HepG2 (cell line): ENCODE data around the gene TFCP2L1. TPM values are rescaled to one million over a fixed set of nuclear protein-coding genes. Genes with fewer than 3 reads are reported as not detected.
A peak's percentile ranks its signal among the peaks of the same experiment; 100 is the strongest.

Experiments
- ATAC-seq: fragments of 200-7000 bp; cut with Tn5 transposase; 3 replicates; pipeline ENCODE4 v1.9.1; 2020; ENCODE audit warnings: mild to moderate bottlenecking, moderate library complexity
- BruUV-seq: library from RNA; stranded (reverse); fragments of 400-500 nt; replicated peaks from 2 replicates; lab custom pipeline; 2021; lab: Mats Ljungman, UMichigan
- CTCF ChIA-PET: fragments of 300-600 bp; formaldehyde crosslinking; extraction: SDS; loops from one replicate; lab custom pipeline; 2021; ENCODE audit warnings: low total read pairs, inconsistent platforms, low intra/inter-chr PET ratio; lab: Yijun Ruan, JAX
- POLR2A ChIA-PET: fragments of 350-600 bp; sonication (Branson Sonifier 250); formaldehyde crosslinking; loops from one replicate; lab custom pipeline; 2020; ENCODE audit warnings: antibody characterized with exemption, inconsistent platforms; lab: Yijun Ruan, JAX
- DNase-seq: peaks from one replicate; pipeline ENCODE4 v3.0.0-alpha.2; 2015; ENCODE audit warnings: low spot score
- FAIRE-seq: peaks from 3 replicates; lab custom pipeline; 2011; peaks lifted over from hg19 to GRCh38; lab: Jason Lieb, UNC
- H2AFZ ChIP-seq: one replicate; pipeline ENCODE4 v1.6.1; 2011; ENCODE audit warnings: low read length, inconsistent platforms
- H3K27ac ChIP-seq: fragments of 300-600 bp; 3 replicates; pipeline ENCODE4 v1.8.0; 2011; ENCODE audit warnings: mixed run types, mild to moderate bottlenecking, mixed read lengths, low read length, inconsistent platforms; ENCODE audit not compliant: insufficient read depth; ENCODE audit errors: extremely low read length
- H3K27me3 ChIP-seq, 2 experiments: fragments of 200-600 bp in 1 of 2; 2 replicates in 1 of 2; 3 replicates in 1 of 2; pipeline versions ENCODE4 v1.6.0 to v1.8.0; 2011; ENCODE audit warnings: low read length in 2 of 2, mild to moderate bottlenecking in 2 of 2, moderate library complexity in 2 of 2, inconsistent platforms in 1 of 2; ENCODE audit not compliant: insufficient read depth in 2 of 2, control insufficient read depth in 1 of 2
- H3K36me3 ChIP-seq, 2 experiments: fragments of 200-600 bp in 1 of 2; replicated peaks in 1 of 2; 2 replicates in 1 of 2; 3 replicates in 1 of 2; pipeline versions ENCODE4 v1.5.1 to v1.8.0; 2011; ENCODE audit warnings: low read length in 2 of 2, inconsistent platforms in 1 of 2; ENCODE audit not compliant: insufficient read depth in 2 of 2, control insufficient read depth in 1 of 2
- H3K4me1 ChIP-seq: 2 replicates; pipeline ENCODE4 v1.5.1; 2012; ENCODE audit warnings: low read length, inconsistent platforms; ENCODE audit not compliant: insufficient read depth
- H3K4me2 ChIP-seq: 2 replicates; pipeline ENCODE4 v1.6.0; 2011; ENCODE audit warnings: low read depth, low read length, inconsistent platforms
- H3K4me3 ChIP-seq, 3 experiments: fragments of 200-600 bp in 1 of 3; sonication (generic), shearing (Covaris generic) in 1 of 3; replicated peaks in 1 of 3; 2 replicates each; pipeline ENCODE4 v1.5.1; 2011 to 2016; ENCODE audit warnings: low read length in 3 of 3, inconsistent platforms in 2 of 3, low read depth in 2 of 3, mild to moderate bottlenecking in 2 of 3, control low read depth in 1 of 3, mixed read lengths in 1 of 3; ENCODE audit not compliant: insufficient read depth in 1 of 3
- H3K79me2 ChIP-seq: one replicate; pipeline ENCODE4 v1.6.1; 2011; ENCODE audit warnings: low read length, inconsistent platforms; ENCODE audit not compliant: insufficient read depth
- H3K9ac ChIP-seq: 2 replicates; pipeline ENCODE4 v1.6.0; 2011; ENCODE audit warnings: mild to moderate bottlenecking, low read depth, low read length, inconsistent platforms; ENCODE audit not compliant: insufficient read depth
- H3K9me3 ChIP-seq: 2 replicates; pipeline ENCODE4 v1.5.1; 2012; ENCODE audit warnings: mild to moderate bottlenecking, low read length
- H4K20me1 ChIP-seq: 2 replicates; pipeline ENCODE4 v1.6.0; 2011; ENCODE audit warnings: inconsistent platforms, mild to moderate bottlenecking, low read length, moderate library complexity; ENCODE audit not compliant: insufficient read depth
- ARID3A ChIP-seq: IDR thresholded peaks from 2 replicates; pipeline ENCODE4 v1.6.1; 2012; ENCODE audit warnings: low read depth, low read length, improper control_type of control experiment
- E2F1 ChIP-seq: sonication (generic); formaldehyde crosslinking; IDR thresholded peaks from 2 replicates; pipeline ENCODE4 v1.5.0; 2020; ENCODE audit warnings: missing genetic modification reagents
- MNT ChIP-seq: fragments of 450-650 bp; IDR thresholded peaks from 2 replicates; pipeline ENCODE4 v1.6.1; 2016
- NCOR1 ChIP-seq: fragments of 200-600 bp; sonication (generic); IDR thresholded peaks from 2 replicates; pipeline ENCODE4 v1.7.0; 2017; ENCODE audit warnings: antibody characterized with exemption, low read length, borderline replicate concordance
- POLR2AphosphoS5 ChIP-seq: IDR thresholded peaks from 2 replicates; pipeline ENCODE4 v1.6.1; 2012; ENCODE audit warnings: low read depth, low read length
- TCF12 ChIP-seq, 2 experiments: fragments of 450-650 bp in 1 of 2; sonication (generic) in 1 of 2; formaldehyde crosslinking in 1 of 2; IDR thresholded peaks; 2 replicates each; pipeline versions ENCODE4 v1.6.1 to v1.8.0; 2017 to 2022; ENCODE audit warnings: antibody characterized with exemption in 1 of 2, mild to moderate bottlenecking in 1 of 2, missing genetic modification reagents in 1 of 2, moderate library complexity in 1 of 2
- ZBTB46 ChIP-seq: sonication (generic); formaldehyde crosslinking; IDR thresholded peaks from 2 replicates; pipeline ENCODE4 v1.4.0; 2020; ENCODE audit warnings: mild to moderate bottlenecking, missing genetic modification reagents, borderline replicate concordance
- WGBS: methylation state at CpG from one replicate; pipeline ENCODE4 v1.1.6; 2017; ENCODE audit warnings: low lambda C conversion rate; 5-methylcytosine and 5-hydroxymethylcytosine counted together
- in situ Hi-C: cut with HindIII; loops from 2 replicates; pipeline ENCODE4 v1.10.0; 2017; ENCODE audit warnings: low pct_unique_long_range_greater_than_20kb; ENCODE audit not compliant: extremely low pct_ligation_motif_present
- intact Hi-C: fragments of 100-400 bp; cut with micrococcal nuclease; formaldehyde crosslinking; loops from one replicate; pipeline ENCODE4 v1.10.0; 2022; ENCODE audit not compliant: unreplicated experiment
- polyA plus RNA-seq, 8 experiments: library from polyadenylated mRNA; depleted of rRNA in 3 of 8; stranded (reverse) in 7 of 8; unstranded in 1 of 8; fragments of >200 nt; fragmentation: Illumina TruSeq in 4 of 8; extraction: Trizol in 4 of 8; gene quantifications; 2 replicates each; pipeline versions ENCODE4 v1.2.1 to v1.2.3, GENCODE V29; 2011 to 2016; ENCODE audit warnings: low read depth in 4 of 8, missing spikeins in 1 of 8, mixed read lengths in 1 of 8; ENCODE audit not compliant: insufficient read depth in 1 of 8
- total RNA-seq, 5 experiments: library from RNA; depleted of rRNA; stranded (reverse); fragments of >200 nt; fragmentation: Illumina TruSeq; extraction: Trizol; gene quantifications; 2 replicates each; pipeline ENCODE4 v1.2.3, GENCODE V29; 2016; ENCODE audit warnings: low read depth in 1 of 5

The TFCP2L1 gene
- total and polyA plus RNA-seq, 2 of the 13 experiments (the other 11 are each of a cell fraction or from before 2014, with no cell fraction given) = under 0.01 TPM; not detected in 1

- CTCF ChIA-PET = no interaction called here
- in situ Hi-C loops (no loop called here), intact Hi-C loops (no loop called here)
- Histone ChIP-seq H3K9me3 (no peaks in the 10 kb centered on the region), H3K4me2 (no peak overlapping the region), H3K27ac (no peak overlapping the region), H4K20me1 (no peaks in the 10 kb centered on the region), H2AFZ (no peak overlapping the region), H3K4me1 (no peaks in the 10 kb centered on the region), H3K27me3 (peaks cover 21 to 79% of the 10 kb centered on the region in 2 experiments), H3K79me2 (no peaks in the 10 kb centered on the region), H3K36me3 (no peaks in the 10 kb centered on the region), H3K4me3 (no peak overlapping the region), H3K9ac (no peak overlapping the region)
- no TSS peak for BruUV-seq
- peak; percentile 70 for ATAC-seq
- FAIRE-seq = no peak
- TF ChIP-seq ZBTB46 = no peak
- peak; percentile 66; the same call in 1 of the 2 replicates for TF ChIP-seq MNT
- no peak for DNase-seq
- POLR2A ChIA-PET = no interaction called here
- WGBS = 34% methylated on average over 11 of the region's 11 CpGs
These were observed 51.4 kb downstream of the TFCP2L1 start for GRCh38 chr2:121233486-121234110.

- intact Hi-C loops = no loop called here
- no peak for FAIRE-seq
- WGBS = 18% methylated on average over 6 of the region's 6 CpGs
- TF ChIP-seq POLR2AphosphoS5 (no peak), TCF12 (IDR thresholded peaks at IDR 0.05) (no peak), TCF12 (CRISPR knock-in tag; IDR thresholded peaks at IDR 0.05) (no peak), E2F1 (CRISPR knock-in tag) (no peak), ARID3A (no peak), NCOR1 (no peak)
These were observed 52.3 kb downstream of the TFCP2L1 start for GRCh38 chr2:121232626-121233265.

More at GRCh38 chr2:121232626-121233265, 52.3 kb downstream of the TFCP2L1 start:
- no TSS peak for BruUV-seq
- H3K4me2 ChIP-seq = no peak overlapping the region
- H2AFZ ChIP-seq = no peak overlapping the region
- no peak for DNase-seq
- H3K27ac ChIP-seq = no peak overlapping the region
- no peaks in the 10 kb centered on the region for H3K4me1 ChIP-seq
- ATAC-seq = no peak
- no peak overlapping the region for H3K9ac ChIP-seq
- ChIA-PET CTCF (no interaction called here), POLR2A (no interaction called here)
- in situ Hi-C loops = no loop called here
- H3K79me2 ChIP-seq = no peaks in the 10 kb centered on the region
- no peaks in the 10 kb centered on the region for H3K9me3 ChIP-seq
- H3K27me3 ChIP-seq = peaks cover 18 to 77% of the 10 kb centered on the region in 2 experiments
- no peaks in the 10 kb centered on the region for H4K20me1 ChIP-seq
- H3K4me3 ChIP-seq = no peak overlapping the region
- H3K36me3 ChIP-seq = no peaks in the 10 kb centered on the region
